MCF 10A (cell line): ENCODE data around the gene CCDC178. TPM values are rescaled to one million over a fixed set of nuclear protein-coding genes. Genes with fewer than 3 reads are reported as not detected.

Experiments used
- BruUV-seq: library from RNA; stranded (reverse); fragments of 400-500 nt; replicated peaks from 2 replicates; lab custom pipeline; 2021; lab: Mats Ljungman, UMichigan
- CTCF ChIA-PET: fragments of 300-600 bp; sonication (Branson Sonifier 250); formaldehyde crosslinking; extraction: SDS; loops from one replicate; lab custom pipeline; 2021; ENCODE audit warnings: antibody characterized with exemption, inconsistent platforms; lab: Yijun Ruan, JAX
- POLR2A ChIA-PET: fragments of 300-600, 350-650 bp; sonication (Branson Sonifier 250); formaldehyde crosslinking; extraction: SDS; loops from one replicate; lab custom pipeline; 2020; ENCODE audit warnings: antibody characterized with exemption, inconsistent platforms; lab: Yijun Ruan, JAX
- DNase-seq: peaks from one replicate; pipeline ENCODE4 v3.0.0-alpha.2; 2018; ENCODE audit not compliant: unreplicated experiment
- H3K27ac Mint-ChIP-seq: one replicate; pipeline ENCODE4 v1.8.0; 2022; ENCODE audit warnings: mild to moderate bottlenecking, low read depth, mixed read lengths; ENCODE audit not compliant: unreplicated experiment
- H3K27me3 Mint-ChIP-seq: one replicate; pipeline ENCODE4 v1.8.0; 2022; ENCODE audit warnings: mixed read lengths; ENCODE audit not compliant: insufficient read depth, unreplicated experiment
- H3K36me3 Mint-ChIP-seq: one replicate; pipeline ENCODE4 v1.8.0; 2022; ENCODE audit warnings: mild to moderate bottlenecking, moderate library complexity, mixed read lengths; ENCODE audit not compliant: insufficient read depth, unreplicated experiment
- H3K4me1 Mint-ChIP-seq: one replicate; pipeline ENCODE4 v1.8.0; 2022; ENCODE audit warnings: mixed read lengths; ENCODE audit not compliant: insufficient read depth, unreplicated experiment
- H3K4me3 Mint-ChIP-seq: one replicate; pipeline ENCODE4 v1.8.0; 2022; ENCODE audit warnings: mild to moderate bottlenecking, moderate library complexity, mixed read lengths; ENCODE audit not compliant: unreplicated experiment
- H3K9me3 Mint-ChIP-seq: one replicate; pipeline ENCODE4 v1.8.0; 2022; ENCODE audit warnings: mixed read lengths; ENCODE audit not compliant: unreplicated experiment
- intact Hi-C: fragments of 100-400 bp; cut with micrococcal nuclease; formaldehyde crosslinking; loops from 2 replicates; pipeline ENCODE4 v1.14.1; 2022
- total RNA-seq: library from RNA; stranded (reverse); gene quantifications from 2 replicates; pipeline ENCODE4 v1.2.3, GENCODE V29; 2022
- TF ChIP-seq, protein P1 (sequence below): fragments of 200-600 bp; IDR thresholded peaks from one replicate; pipeline ENCODE4 v1.8.0; 2022; ENCODE audit warnings: antibody characterized with exemption, mild to moderate bottlenecking; ENCODE audit not compliant: unreplicated experiment

CCDC178 gene
- total RNA-seq, 1 experiment from 2014 or later = 0.19 TPM

DNA sequence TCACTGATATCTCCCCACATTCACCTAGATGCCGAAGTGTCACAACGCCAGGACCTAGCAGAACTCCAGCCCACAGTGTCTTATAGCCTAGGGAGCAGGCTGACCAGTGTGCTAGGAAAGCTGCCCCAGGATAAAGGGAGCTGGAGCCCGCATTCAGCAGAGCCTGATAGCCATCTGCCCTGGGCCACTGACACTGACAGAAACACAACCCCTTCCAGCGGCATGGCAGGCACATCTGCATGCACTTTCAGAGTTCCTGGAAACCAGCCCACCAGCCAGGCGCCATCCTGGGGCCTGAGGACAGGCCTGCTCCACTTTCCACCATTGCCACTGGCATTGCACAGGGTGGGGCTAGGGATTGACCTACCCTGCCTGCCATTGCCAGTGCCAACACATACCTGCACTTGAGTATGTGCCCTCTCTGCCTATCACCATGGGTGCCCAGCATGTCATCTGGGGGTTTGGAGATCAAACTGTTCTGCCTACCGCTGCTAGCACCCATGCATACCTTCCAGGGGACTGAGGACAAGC lies 377.6 kb downstream of the CCDC178 start:
- POLR2A ChIA-PET = no interaction called here
- Mint-ChIP-seq H3K9me3 (no peaks in the 10 kb centered on the region), H3K4me1 (no peaks in the 10 kb centered on the region), H3K36me3 (no peaks in the 10 kb centered on the region), H3K27me3 (peaks cover 87% of the 10 kb centered on the region), H3K4me3 (no peak overlapping the region), H3K27ac (no peak overlapping the region)
- intact Hi-C loops = no loop called here
- no TSS peak for BruUV-seq
- no peak for DNase-seq
- TF ChIP-seq, protein P1, sequence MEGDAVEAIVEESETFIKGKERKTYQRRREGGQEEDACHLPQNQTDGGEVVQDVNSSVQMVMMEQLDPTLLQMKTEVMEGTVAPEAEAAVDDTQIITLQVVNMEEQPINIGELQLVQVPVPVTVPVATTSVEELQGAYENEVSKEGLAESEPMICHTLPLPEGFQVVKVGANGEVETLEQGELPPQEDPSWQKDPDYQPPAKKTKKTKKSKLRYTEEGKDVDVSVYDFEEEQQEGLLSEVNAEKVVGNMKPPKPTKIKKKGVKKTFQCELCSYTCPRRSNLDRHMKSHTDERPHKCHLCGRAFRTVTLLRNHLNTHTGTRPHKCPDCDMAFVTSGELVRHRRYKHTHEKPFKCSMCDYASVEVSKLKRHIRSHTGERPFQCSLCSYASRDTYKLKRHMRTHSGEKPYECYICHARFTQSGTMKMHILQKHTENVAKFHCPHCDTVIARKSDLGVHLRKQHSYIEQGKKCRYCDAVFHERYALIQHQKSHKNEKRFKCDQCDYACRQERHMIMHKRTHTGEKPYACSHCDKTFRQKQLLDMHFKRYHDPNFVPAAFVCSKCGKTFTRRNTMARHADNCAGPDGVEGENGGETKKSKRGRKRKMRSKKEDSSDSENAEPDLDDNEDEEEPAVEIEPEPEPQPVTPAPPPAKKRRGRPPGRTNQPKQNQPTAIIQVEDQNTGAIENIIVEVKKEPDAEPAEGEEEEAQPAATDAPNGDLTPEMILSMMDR = no peak
- CTCF ChIA-PET = no interaction called here

DNA sequence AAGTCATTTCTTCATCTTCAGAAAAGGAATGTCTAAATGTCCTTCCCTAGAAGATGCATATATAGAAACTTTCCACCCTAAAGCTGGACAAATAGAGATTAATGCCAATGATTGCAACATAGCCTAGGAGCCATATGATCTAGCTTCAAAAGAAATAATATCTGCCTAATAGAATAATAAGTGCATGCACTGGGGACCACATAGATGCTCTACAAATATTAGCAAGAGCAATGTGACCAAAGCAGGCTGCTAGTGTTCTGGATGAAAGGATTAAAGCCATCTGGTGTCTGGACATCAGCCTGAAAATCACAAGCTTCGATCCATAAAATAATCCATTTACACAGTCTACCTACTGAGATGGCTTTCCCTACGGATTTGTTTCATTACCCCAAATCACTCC lies 387.6 kb downstream of the CCDC178 start:
- H3K4me3 Mint-ChIP-seq = no peak overlapping the region
- BruUV-seq = no TSS peak
- CTCF ChIA-PET = no interaction called here
- intact Hi-C loops = no loop called here
- no peaks in the 10 kb centered on the region for H3K9me3 Mint-ChIP-seq
- H3K27me3 Mint-ChIP-seq = peaks cover 86% of the 10 kb centered on the region
- no peak overlapping the region for H3K27ac Mint-ChIP-seq
- TF ChIP-seq, protein P1 = no peak
- DNase-seq = no peak
- H3K4me1 Mint-ChIP-seq = no peaks in the 10 kb centered on the region
- POLR2A ChIA-PET = no interaction called here
- no peaks in the 10 kb centered on the region for H3K36me3 Mint-ChIP-seq

DNA sequence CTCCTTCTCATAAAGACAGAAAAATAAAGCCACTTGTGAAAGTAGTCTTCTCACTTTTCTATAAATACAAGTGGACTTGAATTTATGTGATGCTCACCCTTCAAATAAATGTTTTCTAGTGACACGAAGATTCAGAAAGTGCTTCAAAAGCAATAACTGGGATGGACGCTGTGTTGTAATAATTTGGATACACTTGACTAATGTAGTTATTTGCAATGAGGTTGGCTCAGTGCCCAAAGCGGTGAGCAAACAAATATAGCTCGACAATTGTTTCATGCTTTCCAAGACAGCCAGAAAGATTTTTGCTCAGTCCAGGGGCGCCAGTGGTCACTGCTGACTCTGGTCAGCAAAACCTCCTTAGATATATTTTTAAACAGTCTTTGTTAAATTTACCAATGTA lies 389.1 kb downstream of the CCDC178 start:
- no TSS peak for BruUV-seq
- H3K27me3 Mint-ChIP-seq = peaks cover 87% of the 10 kb centered on the region
- peak; percentile 72 for DNase-seq
- H3K4me1 Mint-ChIP-seq = no peaks in the 10 kb centered on the region
- TF ChIP-seq, protein P1 = no peak
- H3K36me3 Mint-ChIP-seq = no peaks in the 10 kb centered on the region
- CTCF ChIA-PET = no interaction called here
- intact Hi-C loops = no loop called here
- H3K27ac Mint-ChIP-seq = no peak overlapping the region
- H3K4me3 Mint-ChIP-seq = no peak overlapping the region
- POLR2A ChIA-PET = no interaction called here
- no peaks in the 10 kb centered on the region for H3K9me3 Mint-ChIP-seq

DNA sequence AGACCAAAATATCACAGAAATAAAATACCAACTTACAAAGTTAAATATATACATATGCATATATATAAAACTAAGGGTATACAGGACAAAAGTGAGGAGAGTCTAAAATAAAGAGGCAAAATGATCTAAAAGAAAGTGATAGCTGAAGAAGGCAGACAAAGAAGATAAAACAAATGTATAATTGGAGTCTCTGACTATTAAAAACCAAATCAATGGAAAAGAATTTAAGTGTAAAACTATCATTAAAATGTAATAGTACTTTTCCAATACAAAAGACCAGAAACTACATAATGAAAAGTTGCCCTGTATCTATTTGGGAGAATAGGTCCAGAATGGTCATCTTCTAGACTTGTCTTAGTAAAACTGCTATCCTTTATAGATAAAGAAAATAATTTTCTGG lies 400.3 kb downstream of the CCDC178 start:
- intact Hi-C loops = no loop called here
- TF ChIP-seq, protein P1 = no peak
- DNase-seq = no peak
- Mint-ChIP-seq H3K36me3 (no peaks in the 10 kb centered on the region), H3K4me3 (no peak overlapping the region), H3K4me1 (no peaks in the 10 kb centered on the region), H3K27ac (no peak overlapping the region), H3K9me3 (peaks cover 6% of the 10 kb centered on the region), H3K27me3 (peaks cover 42% of the 10 kb centered on the region)
- ChIA-PET POLR2A (no interaction called here), CTCF (no interaction called here)
- BruUV-seq = no TSS peak
